Suprapubic skin (tissue), 3 donors: ENCODE results near the gene SEC61A1.

Experiments used
- POLR2A ChIP-seq, 2 donors: fragments of 450-650 bp; IDR thresholded peaks; one replicate each; pipeline ENCODE4 v1.6.1; 2017; ENCODE audit warnings: antibody characterized with exemption in 2 of 2, mild to moderate bottlenecking in 2 of 2, moderate library complexity in 2 of 2
- TF ChIP-seq, protein P1 (sequence below), 2 donors: fragments of 200-600 bp in 1 of 2; fragments of 450-650 bp in 1 of 2; sonication (generic) in 1 of 2; IDR thresholded peaks; one replicate each; pipeline ENCODE4 v1.5.1; 2016 to 2019; ENCODE audit warnings: antibody characterized with exemption in 2 of 2, mild to moderate bottlenecking in 1 of 2, moderate library complexity in 1 of 2

DNA sequence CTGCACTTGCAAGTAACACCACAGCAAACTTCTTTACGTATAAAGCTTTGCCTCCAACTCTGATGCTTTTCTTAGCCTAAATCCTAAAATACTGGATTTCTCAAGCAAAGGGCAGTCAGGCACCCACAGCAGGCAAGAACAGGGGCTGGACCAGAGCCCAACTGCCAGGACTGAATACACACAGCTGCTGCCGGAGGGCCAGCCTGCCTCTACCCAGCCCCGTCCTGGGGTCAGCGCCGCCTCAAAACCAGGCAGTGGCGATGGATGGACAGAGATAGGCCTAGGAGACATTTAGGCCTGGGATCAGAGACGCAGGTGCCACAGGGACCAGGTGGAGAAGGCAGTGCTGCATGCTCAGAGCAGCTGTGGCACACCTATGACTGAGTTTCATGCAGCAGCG is 47.6 kb upstream of the SEC61A1 start:
- TF ChIP-seq POLR2A (IDR thresholded peaks at IDR 0.05): no peak
- TF ChIP-seq, protein P1, sequence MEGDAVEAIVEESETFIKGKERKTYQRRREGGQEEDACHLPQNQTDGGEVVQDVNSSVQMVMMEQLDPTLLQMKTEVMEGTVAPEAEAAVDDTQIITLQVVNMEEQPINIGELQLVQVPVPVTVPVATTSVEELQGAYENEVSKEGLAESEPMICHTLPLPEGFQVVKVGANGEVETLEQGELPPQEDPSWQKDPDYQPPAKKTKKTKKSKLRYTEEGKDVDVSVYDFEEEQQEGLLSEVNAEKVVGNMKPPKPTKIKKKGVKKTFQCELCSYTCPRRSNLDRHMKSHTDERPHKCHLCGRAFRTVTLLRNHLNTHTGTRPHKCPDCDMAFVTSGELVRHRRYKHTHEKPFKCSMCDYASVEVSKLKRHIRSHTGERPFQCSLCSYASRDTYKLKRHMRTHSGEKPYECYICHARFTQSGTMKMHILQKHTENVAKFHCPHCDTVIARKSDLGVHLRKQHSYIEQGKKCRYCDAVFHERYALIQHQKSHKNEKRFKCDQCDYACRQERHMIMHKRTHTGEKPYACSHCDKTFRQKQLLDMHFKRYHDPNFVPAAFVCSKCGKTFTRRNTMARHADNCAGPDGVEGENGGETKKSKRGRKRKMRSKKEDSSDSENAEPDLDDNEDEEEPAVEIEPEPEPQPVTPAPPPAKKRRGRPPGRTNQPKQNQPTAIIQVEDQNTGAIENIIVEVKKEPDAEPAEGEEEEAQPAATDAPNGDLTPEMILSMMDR (IDR thresholded peaks at IDR 0.05): no peak
